Fibroblast of skin of back (primary cell): ENCODE measurements around the gene NRG2.

Experiments used
- DNase-seq: peaks from one replicate; pipeline ENCODE4 v3.0.0-alpha.2; 2013

Gene NRG2

GRCh38 chr5:139903450-139903794 lies 139.7 kb downstream of the NRG2 start:
- no peak for DNase-seq

DNA sequence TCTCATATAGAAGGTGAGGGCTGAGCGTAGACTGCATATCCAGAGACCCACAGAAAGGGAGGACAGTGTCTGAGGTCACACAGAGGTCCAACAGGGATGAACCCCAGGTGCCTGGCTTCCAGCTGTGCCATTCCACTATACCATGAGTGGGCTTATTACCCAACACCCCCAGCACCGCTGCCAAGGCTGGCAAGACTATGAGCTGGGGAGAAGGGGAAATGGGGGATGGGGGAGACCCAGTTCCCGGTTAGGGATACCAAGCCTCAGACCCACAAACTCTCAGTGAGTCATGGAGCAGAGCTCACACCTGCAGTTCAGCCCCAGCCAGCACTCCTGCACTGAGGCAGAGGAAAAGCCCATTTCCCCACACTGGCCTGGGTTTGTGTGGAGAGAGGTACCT lies 141.1 kb downstream of the NRG2 start:
- DNase-seq, result no peak

- DNase-seq, result no peak
Observed at GRCh38 chr5:139901251-139901575, 141.9 kb downstream of the NRG2 start.

DNA sequence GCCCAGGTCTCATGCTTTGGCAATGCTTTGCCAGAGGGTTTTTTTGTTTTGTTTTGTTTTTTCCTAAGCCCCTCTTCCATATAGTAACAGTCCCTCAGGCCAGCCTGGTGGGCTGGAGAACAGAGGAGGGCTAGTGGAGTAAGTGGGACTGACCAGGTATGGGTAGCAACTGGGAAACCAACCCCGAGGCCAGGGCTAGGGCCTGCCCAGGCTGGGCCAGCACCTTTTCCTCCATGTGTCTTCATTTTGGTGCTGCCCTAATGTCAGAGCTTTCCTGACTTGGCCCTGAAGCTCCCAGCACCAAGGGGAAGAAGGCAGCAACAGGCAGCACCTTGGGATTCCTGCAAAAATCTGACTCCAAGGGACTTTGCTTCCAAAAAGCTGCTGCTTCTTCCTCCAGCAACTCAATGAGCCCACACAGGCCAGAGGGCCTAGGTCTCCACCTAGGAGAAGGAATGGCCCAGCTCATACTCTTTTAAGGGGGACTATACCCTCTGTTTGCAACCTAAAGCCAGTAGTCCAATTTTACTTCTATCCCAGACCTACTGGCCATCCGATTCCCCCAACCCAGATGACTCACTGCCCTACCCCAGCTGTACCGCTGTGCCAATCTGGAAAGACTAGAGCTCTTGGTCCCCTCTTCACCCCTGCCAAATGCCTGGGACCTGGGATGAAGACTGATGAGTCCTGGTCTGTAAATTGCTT lies 142.4 kb downstream of the NRG2 start:
- no peak for DNase-seq

GRCh38 chr5:139898981-139899380 lies 144.1 kb downstream of the NRG2 start:
- DNase-seq, result no peak

GRCh38 chr5:139897982-139898381 lies 145.1 kb downstream of the NRG2 start:
- DNase-seq, result no peak

- DNase-seq, result no peak
Observed at GRCh38 chr5:139897342-139897741, 145.8 kb downstream of the NRG2 start.

GRCh38 chr5:139896718-139897117 lies 146.4 kb downstream of the NRG2 start:
- DNase-seq, result no peak

GRCh38 chr5:139895647-139896046 lies 147.5 kb downstream of the NRG2 start:
- no peak for DNase-seq

- no peak for DNase-seq
Observed at GRCh38 chr5:139895046-139895445, 148.1 kb downstream of the NRG2 start.

- DNase-seq, result no peak
Observed at GRCh38 chr5:139893873-139894272, 149.2 kb downstream of the NRG2 start.

GRCh38 chr5:139889410-139889809 lies 153.7 kb downstream of the NRG2 start:
- no peak for DNase-seq

DNA sequence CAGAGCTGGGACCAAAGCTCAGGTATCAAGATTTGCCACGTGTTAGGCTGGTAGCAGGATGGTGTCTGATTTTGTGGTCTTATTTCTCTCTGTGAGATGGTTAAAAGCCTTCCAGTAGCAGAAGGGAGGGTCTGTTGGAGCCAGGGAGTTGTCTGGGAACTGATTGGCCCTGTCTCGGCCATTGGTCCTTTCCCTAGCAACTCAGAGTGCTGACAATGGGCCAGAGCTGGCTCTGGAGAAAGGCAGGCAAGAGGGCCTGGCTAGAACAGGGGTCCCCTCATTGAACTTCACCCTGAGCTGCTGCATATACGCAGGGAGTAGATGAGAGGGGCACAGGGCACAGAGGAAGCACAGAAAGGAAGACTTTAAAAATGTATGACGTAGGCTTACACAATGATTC lies 154.7 kb downstream of the NRG2 start:
- DNase-seq, result no peak

GRCh38 chr5:139886213-139886612 lies 156.9 kb downstream of the NRG2 start:
- no peak for DNase-seq

GRCh38 chr5:139885857-139886208 lies 157.3 kb downstream of the NRG2 start:
- DNase-seq, result no peak

- no peak for DNase-seq
Observed at GRCh38 chr5:139885172-139885856, 157.8 kb downstream of the NRG2 start.

DNA sequence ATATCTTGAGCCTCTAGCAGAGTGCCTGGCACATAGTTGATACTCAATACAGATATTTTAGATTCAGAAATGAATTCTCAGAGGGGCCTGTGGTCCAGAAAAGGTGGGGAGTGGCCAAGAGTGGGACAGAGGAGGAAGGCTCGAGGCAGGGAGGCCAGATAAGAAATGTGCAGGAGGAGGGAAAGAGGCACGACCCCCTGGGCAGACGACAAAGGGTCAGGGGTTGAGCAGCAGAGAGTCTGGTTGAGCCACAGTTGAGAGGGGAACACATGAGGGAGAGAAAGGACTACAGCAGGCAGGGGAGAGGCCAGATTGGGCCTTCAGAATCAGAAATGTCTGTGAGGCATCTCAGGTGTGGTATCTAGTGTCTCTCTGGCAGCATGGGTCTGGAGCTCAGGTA lies 158.4 kb downstream of the NRG2 start:
- no peak for DNase-seq

DNA sequence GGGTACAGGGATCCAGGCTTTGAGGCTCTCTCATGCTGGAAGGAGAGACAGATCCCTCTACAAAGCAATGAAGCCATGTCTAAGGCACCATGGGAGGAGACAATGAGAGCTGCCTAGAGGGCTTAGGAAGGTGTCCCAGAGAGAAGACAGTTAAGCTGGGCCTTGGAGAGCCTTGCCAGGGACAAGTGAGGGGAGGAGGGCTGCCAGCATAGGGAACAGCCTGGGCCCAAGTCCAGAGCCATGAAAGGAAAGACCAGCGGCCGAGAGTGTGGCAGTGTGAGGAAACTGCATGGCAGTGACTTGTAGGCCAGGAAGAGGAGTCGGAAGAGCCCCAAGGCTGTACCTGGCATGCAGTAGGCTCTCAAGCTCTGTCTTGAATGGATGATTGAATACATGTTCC lies 159.0 kb downstream of the NRG2 start:
- DNase-seq, result no peak

DNA sequence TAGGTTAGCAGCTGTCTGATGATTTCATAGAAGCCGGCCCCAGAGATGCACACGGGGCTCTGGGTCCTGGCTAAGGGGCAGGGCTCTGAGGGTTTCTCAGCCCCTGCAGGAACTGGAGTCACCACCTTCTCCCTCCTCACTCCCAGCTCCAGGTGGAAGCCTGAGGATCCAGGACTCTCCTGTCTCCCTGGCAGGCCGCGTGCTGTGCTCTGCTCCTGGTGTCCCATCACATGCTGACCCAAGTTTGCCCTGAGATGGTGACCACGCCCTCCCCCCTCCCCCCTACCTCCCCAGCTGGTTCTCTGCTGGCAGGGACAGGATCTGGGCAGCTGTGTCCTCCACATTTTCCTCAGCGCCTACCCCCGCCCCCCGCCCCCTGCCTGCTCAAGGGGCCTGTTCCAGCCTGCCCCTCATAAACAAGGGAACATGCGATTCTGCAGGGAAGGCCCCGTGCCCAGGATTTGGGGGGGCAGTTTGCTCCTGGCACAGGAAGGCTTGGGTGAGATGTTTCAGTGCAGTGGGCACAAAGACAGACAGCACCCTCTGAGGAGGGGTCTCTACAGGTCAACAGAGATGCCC lies 160.0 kb downstream of the NRG2 start:
- DNase-seq, result no peak

DNA sequence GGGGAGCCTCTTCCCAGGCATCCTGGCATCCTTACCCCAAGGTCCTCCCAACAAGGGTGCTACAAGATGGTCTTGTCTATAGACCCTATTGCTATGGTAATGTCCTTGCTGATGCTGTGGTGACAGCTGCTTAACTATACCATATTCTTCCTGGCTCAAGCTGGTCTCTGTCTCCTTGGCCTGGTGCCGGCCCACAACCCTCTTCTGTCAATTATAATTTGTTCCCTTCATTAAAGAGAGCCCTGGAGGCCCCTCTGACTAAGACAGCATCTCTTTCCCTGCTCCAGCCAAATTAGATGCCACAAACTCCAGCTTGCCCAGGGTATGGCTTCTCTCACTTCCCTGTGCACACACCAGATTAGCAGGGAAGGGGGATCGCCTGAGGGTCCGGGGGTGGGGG lies 160.8 kb downstream of the NRG2 start:
- DNase-seq, result no peak

- no peak for DNase-seq
Observed at GRCh38 chr5:139881143-139881733, 161.9 kb downstream of the NRG2 start.

GRCh38 chr5:139880416-139881142 lies 162.5 kb downstream of the NRG2 start:
- no peak for DNase-seq

GRCh38 chr5:139878093-139878492 lies 165.0 kb downstream of the NRG2 start:
- no peak for DNase-seq
